IMR-90 (cell line): ENCODE measurements around the gene C21orf58. TPM values are rescaled to one million over a fixed set of nuclear protein-coding genes. Genes with fewer than 3 reads are reported as not detected.

Experiments
- ATAC-seq: fragments of 200-7000 bp; cut with Tn5 transposase; 2 replicates; pipeline ENCODE4 v1.9.1; 2020; ENCODE audit warnings: low read depth, mild to moderate bottlenecking, moderate library complexity
- BruUV-seq: library from RNA; stranded (reverse); fragments of 400-500 nt; replicated peaks from 2 replicates; lab custom pipeline; 2021; lab: Mats Ljungman, UMichigan
- CTCF ChIA-PET: fragments of 300-600 bp; formaldehyde crosslinking; extraction: SDS; loops from one replicate; lab custom pipeline; 2021; ENCODE audit warnings: antibody characterized with exemption; lab: Yijun Ruan, JAX
- POLR2A ChIA-PET: fragments of 300-600 bp; sonication (Branson Sonifier 250); formaldehyde crosslinking; loops from one replicate; lab custom pipeline; 2022; ENCODE audit warnings: antibody characterized with exemption; ENCODE audit not compliant: unreplicated experiment; lab: Charles Lee
- DNase-seq: peaks from one replicate; pipeline ENCODE4 v3.0.0; 2013
- H2AFZ ChIP-seq: replicated peaks from 2 replicates; pipeline ENCODE3; 2013; ENCODE audit warnings: low read length, mild to moderate bottlenecking; ENCODE audit not compliant: poor library complexity
- H2AK5ac ChIP-seq: 2 replicates; pipeline ENCODE4 v1.6.1; 2013; ENCODE audit warnings: low read depth, low read length, inconsistent platforms
- H2AK9ac ChIP-seq: replicated peaks from 2 replicates; pipeline ENCODE3; 2013; ENCODE audit warnings: mild to moderate bottlenecking, low read depth, low read length, moderate library complexity; ENCODE audit not compliant: poor library complexity
- H2BK120ac ChIP-seq: 2 replicates; pipeline ENCODE4 v1.6.1; 2013; ENCODE audit warnings: low read depth, low read length, inconsistent platforms
- H2BK15ac ChIP-seq: 3 replicates; pipeline ENCODE4 v1.6.1; 2013; ENCODE audit warnings: low read depth, low read length, inconsistent platforms
- H2BK20ac ChIP-seq: 2 replicates; pipeline ENCODE4 v1.6.1; 2013; ENCODE audit warnings: low read depth, mild to moderate bottlenecking, inconsistent platforms, low read length, moderate library complexity
- H2BK5ac ChIP-seq: 2 replicates; pipeline ENCODE4 v1.6.1; 2013; ENCODE audit warnings: mild to moderate bottlenecking, low read depth, low read length, inconsistent platforms; ENCODE audit not compliant: poor library complexity, severe bottlenecking
- H3K14ac ChIP-seq: replicated peaks from 2 replicates; pipeline ENCODE4 v1.6.1; 2013; ENCODE audit warnings: low read depth, low read length, inconsistent platforms
- H3K18ac ChIP-seq: 2 replicates; pipeline ENCODE4 v1.6.1; 2013; ENCODE audit warnings: low read depth, low read length, control low read depth
- H3K23ac ChIP-seq: 2 replicates; pipeline ENCODE4 v1.6.1; 2013; ENCODE audit warnings: low read depth, low read length, inconsistent platforms
- H3K27ac ChIP-seq: 2 replicates; pipeline ENCODE4 v1.5.1; 2013; ENCODE audit warnings: mild to moderate bottlenecking, control low read depth, low read length; ENCODE audit not compliant: insufficient read depth
- H3K27me3 ChIP-seq: 2 replicates; pipeline ENCODE4 v1.6.1; 2013; ENCODE audit warnings: low read length; ENCODE audit not compliant: control insufficient read depth, insufficient read depth
- H3K36me3 ChIP-seq: 2 replicates; pipeline ENCODE4 v1.6.1; 2013; ENCODE audit warnings: low read length, mixed read lengths; ENCODE audit not compliant: control insufficient read depth, insufficient read depth
- H3K4ac ChIP-seq: 2 replicates; pipeline ENCODE4 v1.6.1; 2013; ENCODE audit warnings: low read depth, low read length, inconsistent platforms
- H3K4me1 ChIP-seq: 2 replicates; pipeline ENCODE4 v1.6.1; 2013; ENCODE audit warnings: low read length, mixed read lengths; ENCODE audit not compliant: control insufficient read depth, insufficient read depth
- H3K4me2 ChIP-seq: 2 replicates; pipeline ENCODE4 v1.6.1; 2013; ENCODE audit warnings: low read depth, mild to moderate bottlenecking, control low read depth, low read length, moderate library complexity
- H3K4me3 ChIP-seq: 2 replicates; pipeline ENCODE4 v1.5.1; 2013; ENCODE audit warnings: low read depth, mild to moderate bottlenecking, control low read depth, low read length, moderate library complexity; ENCODE audit not compliant: insufficient read depth
- H3K56ac ChIP-seq: 2 replicates; pipeline ENCODE4 v1.6.1; 2013; ENCODE audit warnings: low read length, inconsistent platforms; ENCODE audit not compliant: insufficient read depth; ENCODE audit errors: extremely low read depth
- H3K79me1 ChIP-seq, 2 experiments: 2 replicates each; pipeline ENCODE4 v1.6.1; 2013; ENCODE audit warnings: low read length in 2 of 2, inconsistent platforms in 1 of 2, low read depth in 1 of 2
- H3K9ac ChIP-seq: 2 replicates; pipeline ENCODE4 v1.6.1; 2013; ENCODE audit warnings: low read depth, low read length, control low read depth
- H3K9me1 ChIP-seq: 2 replicates; pipeline ENCODE4 v1.6.1; 2013; ENCODE audit warnings: low read length, inconsistent platforms; ENCODE audit not compliant: insufficient read depth
- H3K9me3 ChIP-seq: 2 replicates; pipeline ENCODE4 v1.6.1; 2013; ENCODE audit warnings: low read length; ENCODE audit not compliant: control insufficient read depth, insufficient read depth
- H4K20me1 ChIP-seq: 2 replicates; pipeline ENCODE4 v1.6.1; 2013; ENCODE audit warnings: low read length, inconsistent platforms; ENCODE audit not compliant: insufficient read depth
- H4K5ac ChIP-seq: 2 replicates; pipeline ENCODE4 v1.6.1; 2013; ENCODE audit warnings: mild to moderate bottlenecking, low read depth, low read length, control low read depth
- H4K8ac ChIP-seq, 2 experiments: 2 replicates each; pipeline ENCODE4 v1.6.1; 2013; ENCODE audit warnings: low read depth in 2 of 2, low read length in 2 of 2, control low read depth in 1 of 2, inconsistent platforms in 1 of 2
- H4K91ac ChIP-seq: 2 replicates; pipeline ENCODE4 v1.6.1; 2013; ENCODE audit warnings: low read depth, low read length, inconsistent platforms; ENCODE audit not compliant: insufficient read depth
- BHLHE40 ChIP-seq: fragments of 150-350 bp; IDR thresholded peaks from 2 replicates; pipeline ENCODE4 v1.6.1; 2016; ENCODE audit warnings: mild to moderate bottlenecking, low read depth, low read length
- CEBPB ChIP-seq: IDR thresholded peaks from 2 replicates; pipeline ENCODE4 v1.6.1; 2012; ENCODE audit warnings: low read depth, low read length, improper control_type of control experiment
- CHD1 ChIP-seq: IDR thresholded peaks from 2 replicates; pipeline ENCODE4 v1.6.1; 2012; ENCODE audit warnings: low read depth, low read length, improper control_type of control experiment
- FOS ChIP-seq: fragments of 150-350 bp; IDR thresholded peaks from 2 replicates; pipeline ENCODE4 v1.6.1; 2016; ENCODE audit warnings: low read depth, low read length
- MAFK ChIP-seq: IDR thresholded peaks from 2 replicates; pipeline ENCODE4 v1.6.1; 2012; ENCODE audit warnings: low read depth, low read length, improper control_type of control experiment
- MAZ ChIP-seq: IDR thresholded peaks from 2 replicates; pipeline ENCODE4 v1.6.1; 2012; ENCODE audit warnings: low read depth, mild to moderate bottlenecking, low read length, improper control_type of control experiment, moderate library complexity, borderline replicate concordance
- MXI1 ChIP-seq: IDR thresholded peaks from 2 replicates; pipeline ENCODE4 v1.6.1; 2012; ENCODE audit warnings: low read depth, mild to moderate bottlenecking, low read length, moderate library complexity, borderline replicate concordance
- NFE2L2 ChIP-seq: fragments of 150-350 bp; IDR thresholded peaks from 2 replicates; pipeline ENCODE4 v1.6.1; 2016; ENCODE audit warnings: low read depth, mild to moderate bottlenecking, low read length
- POLR2A ChIP-seq: IDR thresholded peaks from 2 replicates; pipeline ENCODE4 v1.6.1; 2012; ENCODE audit warnings: mild to moderate bottlenecking, low read depth, low read length
- RAD21 ChIP-seq: IDR thresholded peaks from 2 replicates; pipeline ENCODE4 v1.6.1; 2012; ENCODE audit warnings: low read length, improper control_type of control experiment
- RCOR1 ChIP-seq: IDR thresholded peaks from 2 replicates; pipeline ENCODE4 v1.6.1; 2012; ENCODE audit warnings: mild to moderate bottlenecking, low read length, improper control_type of control experiment; ENCODE audit not compliant: insufficient replicate concordance
- RFX5 ChIP-seq: IDR thresholded peaks from 2 replicates; pipeline ENCODE4 v1.8.0; 2012; ENCODE audit warnings: low read depth, mild to moderate bottlenecking, low read length, moderate library complexity
- SMC3 ChIP-seq: fragments of 150-350 bp; IDR thresholded peaks from 2 replicates; pipeline ENCODE4 v1.6.1; 2016; ENCODE audit warnings: low read depth, mild to moderate bottlenecking, antibody characterized with exemption, low read length, moderate library complexity
- WGBS, 2 experiments: methylation state at CpG; one replicate each; pipeline versions ENCODE4 v1.1.5 to v1.1.7; 2013; ENCODE audit warnings: missing lambda C conversion rate in 2 of 2; ENCODE audit not compliant: insufficient read length in 1 of 2; ENCODE audit errors: extremely low coverage in 2 of 2; 5-methylcytosine and 5-hydroxymethylcytosine counted together
- dilution Hi-C: fragments of 300-500 bp; cut with HindIII; formaldehyde crosslinking; loops from one replicate; pipeline ENCODE4 v1.14.3; 2018; ENCODE audit warnings: low sequenced_read_pairs; ENCODE audit not compliant: unreplicated experiment
- in situ Hi-C: fragments of 300-500 bp; cut with MboI; formaldehyde crosslinking; loops from 3 replicates; pipeline ENCODE4 v1.14.3; 2019; ENCODE audit warnings: low sequenced_read_pairs, inconsistent platforms, mixed read lengths
- intact Hi-C: fragments of 100-400 bp; cut with micrococcal nuclease; formaldehyde crosslinking; loops from 2 replicates; pipeline ENCODE4 v1.10.0; 2022
- polyA plus RNA-seq, 3 experiments: library from polyadenylated mRNA; depleted of rRNA; stranded (reverse); fragments of >200 nt; gene quantifications; 2 replicates each; pipeline ENCODE4 v1.2.3, GENCODE V29; 2012; ENCODE audit warnings: low replicate concordance in 1 of 3
- total RNA-seq: library from RNA; depleted of rRNA; stranded (reverse); fragments of >200 nt; gene quantifications from 2 replicates; pipeline ENCODE4 v1.2.3, GENCODE V29; 2012
- TF ChIP-seq, protein P1 (sequence below): fragments of 150-350 bp; IDR thresholded peaks from 2 replicates; pipeline ENCODE4 v1.6.1; 2016; ENCODE audit warnings: low read depth, mild to moderate bottlenecking, low read length, moderate library complexity, borderline replicate concordance
- TF ChIP-seq, protein P2 (sequence below): fragments of 150-350 bp; IDR thresholded peaks from 2 replicates; pipeline ENCODE4 v1.6.1; 2017; ENCODE audit warnings: mild to moderate bottlenecking, antibody characterized with exemption, low read length, low read depth
- TF ChIP-seq, protein P3 (sequence below): conservative IDR thresholded peaks from 2 replicates; pipeline ENCODE4 v1.5.1; 2012; ENCODE audit warnings: mild to moderate bottlenecking, low read depth, low read length, improper control_type of control experiment

C21orf58 gene
- total and polyA plus RNA-seq, 2 of the 4 experiments (the other 2 are of a cell fraction), result 2.7 to 6.2 TPM

DNA sequence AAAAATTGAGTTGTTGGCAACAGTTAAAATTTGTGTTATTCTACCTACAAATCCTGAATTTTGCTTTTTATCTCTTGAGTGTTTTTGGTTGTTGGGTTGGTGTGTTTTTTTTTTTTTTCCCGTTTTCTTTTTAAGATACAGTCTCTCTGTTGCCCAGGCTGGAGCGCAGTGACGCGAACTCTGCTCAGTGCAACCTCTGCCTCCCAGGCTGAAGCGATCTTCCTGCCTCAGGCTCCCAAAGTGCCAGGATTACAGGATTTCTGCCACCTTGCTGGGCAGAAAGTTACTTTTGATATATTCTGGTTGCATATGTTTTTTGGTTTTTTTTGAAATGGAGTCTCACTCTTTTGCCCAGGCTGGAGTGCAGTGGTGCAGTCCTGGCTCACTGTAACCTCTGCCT lies 4.5 kb upstream of the C21orf58 start:
- DNase-seq, result no peak
- Histone ChIP-seq H3K23ac (no peak overlapping the region), H4K20me1 (0 out of 2 replicates have a peak, but pooled peaks cover 2% of the 10 kb centered on the region), H4K5ac (no peak overlapping the region), H3K18ac (no peak overlapping the region), H4K91ac (no peak overlapping the region), H3K9me3 (no peaks in the 10 kb centered on the region), H2BK20ac (no peak overlapping the region), H3K4me2 (no peak overlapping the region), H3K56ac (no peak overlapping the region), H3K4me3 (no peak overlapping the region), H3K27me3 (no peaks in the 10 kb centered on the region), H3K79me1 (peaks cover 16 to 61% of the 10 kb centered on the region in 2 experiments), H2AK9ac (no peak overlapping the region), H3K4ac (no peak overlapping the region), H2BK5ac (no peak overlapping the region), H2BK120ac (no peak overlapping the region), H3K14ac (no peak overlapping the region), H4K8ac (no peak overlapping the region), H2AK5ac (no peak overlapping the region), H3K9ac (no peak overlapping the region), H3K36me3 (peaks cover 9% of the 10 kb centered on the region), H2AFZ (no peak overlapping the region), H3K4me1 (peaks cover 9% of the 10 kb centered on the region), H2BK15ac (no peak overlapping the region), H3K9me1 (peaks cover 9% of the 10 kb centered on the region), H3K27ac (no peak overlapping the region)
- in situ Hi-C loops, result no loop called here
- no peak for ATAC-seq
- intact Hi-C loops, result loop anchor here (10.0 kb wide), 1 partner anchor 353 kb away; no protein-coding TSS in a partner anchor
- no TSS peak for BruUV-seq
- POLR2A ChIA-PET, result no interaction called here
- TF ChIP-seq MAFK (no peak), MAZ (no peak), POLR2A (no peak), FOS (no peak), CEBPB (no peak), MXI1 (no peak), RAD21 (no peak), RFX5 (no peak), CHD1 (no peak), BHLHE40 (no peak), RCOR1 (no peak), NFE2L2 (no peak), SMC3 (no peak)
- TF ChIP-seq, protein P1, sequence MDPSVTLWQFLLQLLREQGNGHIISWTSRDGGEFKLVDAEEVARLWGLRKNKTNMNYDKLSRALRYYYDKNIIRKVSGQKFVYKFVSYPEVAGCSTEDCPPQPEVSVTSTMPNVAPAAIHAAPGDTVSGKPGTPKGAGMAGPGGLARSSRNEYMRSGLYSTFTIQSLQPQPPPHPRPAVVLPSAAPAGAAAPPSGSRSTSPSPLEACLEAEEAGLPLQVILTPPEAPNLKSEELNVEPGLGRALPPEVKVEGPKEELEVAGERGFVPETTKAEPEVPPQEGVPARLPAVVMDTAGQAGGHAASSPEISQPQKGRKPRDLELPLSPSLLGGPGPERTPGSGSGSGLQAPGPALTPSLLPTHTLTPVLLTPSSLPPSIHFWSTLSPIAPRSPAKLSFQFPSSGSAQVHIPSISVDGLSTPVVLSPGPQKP, result no peak
- TF ChIP-seq, protein P2, sequence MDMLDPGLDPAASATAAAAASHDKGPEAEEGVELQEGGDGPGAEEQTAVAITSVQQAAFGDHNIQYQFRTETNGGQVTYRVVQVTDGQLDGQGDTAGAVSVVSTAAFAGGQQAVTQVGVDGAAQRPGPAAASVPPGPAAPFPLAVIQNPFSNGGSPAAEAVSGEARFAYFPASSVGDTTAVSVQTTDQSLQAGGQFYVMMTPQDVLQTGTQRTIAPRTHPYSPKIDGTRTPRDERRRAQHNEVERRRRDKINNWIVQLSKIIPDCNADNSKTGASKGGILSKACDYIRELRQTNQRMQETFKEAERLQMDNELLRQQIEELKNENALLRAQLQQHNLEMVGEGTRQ, result no peak
- TF ChIP-seq, protein P3, sequence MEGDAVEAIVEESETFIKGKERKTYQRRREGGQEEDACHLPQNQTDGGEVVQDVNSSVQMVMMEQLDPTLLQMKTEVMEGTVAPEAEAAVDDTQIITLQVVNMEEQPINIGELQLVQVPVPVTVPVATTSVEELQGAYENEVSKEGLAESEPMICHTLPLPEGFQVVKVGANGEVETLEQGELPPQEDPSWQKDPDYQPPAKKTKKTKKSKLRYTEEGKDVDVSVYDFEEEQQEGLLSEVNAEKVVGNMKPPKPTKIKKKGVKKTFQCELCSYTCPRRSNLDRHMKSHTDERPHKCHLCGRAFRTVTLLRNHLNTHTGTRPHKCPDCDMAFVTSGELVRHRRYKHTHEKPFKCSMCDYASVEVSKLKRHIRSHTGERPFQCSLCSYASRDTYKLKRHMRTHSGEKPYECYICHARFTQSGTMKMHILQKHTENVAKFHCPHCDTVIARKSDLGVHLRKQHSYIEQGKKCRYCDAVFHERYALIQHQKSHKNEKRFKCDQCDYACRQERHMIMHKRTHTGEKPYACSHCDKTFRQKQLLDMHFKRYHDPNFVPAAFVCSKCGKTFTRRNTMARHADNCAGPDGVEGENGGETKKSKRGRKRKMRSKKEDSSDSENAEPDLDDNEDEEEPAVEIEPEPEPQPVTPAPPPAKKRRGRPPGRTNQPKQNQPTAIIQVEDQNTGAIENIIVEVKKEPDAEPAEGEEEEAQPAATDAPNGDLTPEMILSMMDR, result no peak
- CTCF ChIA-PET, result no interaction called here
- dilution Hi-C loops, result no loop called here
- no CpG with 5 or more reads among the region's 5 CpGs for WGBS, 2 experiments
